A549 (cell line): ENCODE results near the gene LIMCH1.

ENCODE experiments used
- ELK1 ChIP-seq: fragments of 150-350 bp; IDR thresholded peaks from 2 replicates; pipeline ENCODE4 v1.6.1; 2014; ENCODE audit warnings: low read depth, mild to moderate bottlenecking, low read length
- EP300 ChIP-seq, 2 experiments: fragments of >200 bp; sonication (Bioruptor Twin); formaldehyde crosslinking; IDR thresholded peaks; 2 replicates in 1 of 2; 3 replicates in 1 of 2; pipeline ENCODE4 v1.6.1; 2016 to 2017
- NFE2L2 ChIP-seq: fragments of 150-350 bp; conservative IDR thresholded peaks from 2 replicates; pipeline ENCODE4 v1.6.1; 2014; ENCODE audit warnings: low read length
- POLR2A ChIP-seq: IDR thresholded peaks from 2 replicates; pipeline ENCODE4 v1.6.1; 2012; ENCODE audit warnings: mild to moderate bottlenecking, low read length
- RCOR1 ChIP-seq: fragments of 150-350 bp; IDR thresholded peaks from 2 replicates; pipeline ENCODE4 v1.6.1; 2014; ENCODE audit warnings: antibody characterized with exemption, low read length, low read depth
- RFX5 ChIP-seq: fragments of 450-650 bp; IDR thresholded peaks from 2 replicates; pipeline ENCODE4 v1.7.1; 2014; ENCODE audit warnings: antibody characterized with exemption, mild to moderate bottlenecking, moderate library complexity
- RNF2 ChIP-seq: fragments of 200-600 bp; sonication (generic); IDR thresholded peaks from 2 replicates; pipeline ENCODE4 v1.6.1; 2016; ENCODE audit warnings: low read depth, mild to moderate bottlenecking, antibody characterized with exemption, moderate library complexity, borderline replicate concordance
- SMC3 ChIP-seq: fragments of >200 bp; sonication (Bioruptor Twin); formaldehyde crosslinking; IDR thresholded peaks from 3 replicates; pipeline ENCODE4 v1.6.1; 2018; ENCODE audit warnings: inconsistent platforms
- ZNF302 ChIP-seq: fragments of 250-450 bp; sonication (Bioruptor Pico); IDR thresholded peaks from 2 replicates; pipeline ENCODE4 v1.9.0; 2021; ENCODE audit warnings: inconsistent platforms, mild to moderate bottlenecking, moderate library complexity
- TF ChIP-seq, protein P1 (sequence below): fragments of 450-650 bp; IDR thresholded peaks from 2 replicates; pipeline ENCODE4 v1.6.1; 2014; ENCODE audit warnings: antibody characterized with exemption
- TF ChIP-seq, protein P2 (sequence below): fragments of >200 bp; sonication (Bioruptor Twin); formaldehyde crosslinking; IDR thresholded peaks from 3 replicates; pipeline ENCODE4 v1.5.1; 2016

DNA sequence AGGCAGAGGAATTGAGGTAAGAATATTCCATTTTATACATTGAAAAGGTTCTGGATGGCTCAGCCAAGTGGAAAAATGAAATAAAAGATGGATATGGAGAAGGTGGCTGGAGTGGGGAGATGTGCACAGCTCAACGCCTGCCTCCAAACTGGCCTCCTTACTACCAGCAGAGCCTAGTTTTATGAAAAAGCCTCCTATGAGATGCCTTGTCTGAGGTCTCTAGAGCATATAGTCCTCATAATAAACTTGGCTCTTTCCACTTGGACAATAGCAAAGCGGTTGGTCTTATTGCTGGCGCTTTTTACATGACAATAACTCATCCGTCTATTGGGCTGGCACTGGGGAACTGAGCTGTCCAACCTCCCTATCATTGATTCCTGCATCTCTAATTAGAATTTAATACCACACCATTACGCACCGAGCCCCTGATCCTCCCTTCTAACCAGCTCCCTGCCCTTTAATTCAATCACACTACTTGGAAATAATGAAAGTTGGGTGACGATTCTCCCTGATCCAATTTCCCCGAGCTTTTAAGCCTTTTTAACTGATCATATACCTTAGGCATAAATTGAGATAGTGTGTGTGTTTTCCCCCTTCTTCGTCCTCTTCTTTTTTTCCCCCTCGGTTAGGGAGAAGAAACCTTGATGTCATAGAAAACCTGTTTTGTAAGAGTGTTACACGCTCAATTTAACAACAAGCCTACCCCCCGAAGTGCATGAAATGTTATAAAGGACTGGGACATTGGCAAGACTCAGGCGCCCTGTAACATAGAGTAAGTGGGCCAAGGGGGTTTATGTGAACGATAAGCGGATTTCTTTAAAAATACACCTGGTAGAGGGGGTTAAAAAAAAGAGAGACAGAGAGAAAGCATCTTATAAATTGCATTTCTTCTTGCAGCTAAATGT, 210.9 kb downstream of the LIMCH1 start, which contains the start of gene PHOX2B:
- no peak for TF ChIP-seq SMC3
- no peak for TF ChIP-seq POLR2A
- no peak for TF ChIP-seq RCOR1
- TF ChIP-seq, protein P1, sequence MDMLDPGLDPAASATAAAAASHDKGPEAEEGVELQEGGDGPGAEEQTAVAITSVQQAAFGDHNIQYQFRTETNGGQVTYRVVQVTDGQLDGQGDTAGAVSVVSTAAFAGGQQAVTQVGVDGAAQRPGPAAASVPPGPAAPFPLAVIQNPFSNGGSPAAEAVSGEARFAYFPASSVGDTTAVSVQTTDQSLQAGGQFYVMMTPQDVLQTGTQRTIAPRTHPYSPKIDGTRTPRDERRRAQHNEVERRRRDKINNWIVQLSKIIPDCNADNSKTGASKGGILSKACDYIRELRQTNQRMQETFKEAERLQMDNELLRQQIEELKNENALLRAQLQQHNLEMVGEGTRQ = no peak
- no peak for TF ChIP-seq EP300 (IDR thresholded peaks at IDR 0.05)
- TF ChIP-seq, protein P2, sequence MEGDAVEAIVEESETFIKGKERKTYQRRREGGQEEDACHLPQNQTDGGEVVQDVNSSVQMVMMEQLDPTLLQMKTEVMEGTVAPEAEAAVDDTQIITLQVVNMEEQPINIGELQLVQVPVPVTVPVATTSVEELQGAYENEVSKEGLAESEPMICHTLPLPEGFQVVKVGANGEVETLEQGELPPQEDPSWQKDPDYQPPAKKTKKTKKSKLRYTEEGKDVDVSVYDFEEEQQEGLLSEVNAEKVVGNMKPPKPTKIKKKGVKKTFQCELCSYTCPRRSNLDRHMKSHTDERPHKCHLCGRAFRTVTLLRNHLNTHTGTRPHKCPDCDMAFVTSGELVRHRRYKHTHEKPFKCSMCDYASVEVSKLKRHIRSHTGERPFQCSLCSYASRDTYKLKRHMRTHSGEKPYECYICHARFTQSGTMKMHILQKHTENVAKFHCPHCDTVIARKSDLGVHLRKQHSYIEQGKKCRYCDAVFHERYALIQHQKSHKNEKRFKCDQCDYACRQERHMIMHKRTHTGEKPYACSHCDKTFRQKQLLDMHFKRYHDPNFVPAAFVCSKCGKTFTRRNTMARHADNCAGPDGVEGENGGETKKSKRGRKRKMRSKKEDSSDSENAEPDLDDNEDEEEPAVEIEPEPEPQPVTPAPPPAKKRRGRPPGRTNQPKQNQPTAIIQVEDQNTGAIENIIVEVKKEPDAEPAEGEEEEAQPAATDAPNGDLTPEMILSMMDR = no peak
- no peak for TF ChIP-seq ELK1
- no peak for TF ChIP-seq NFE2L2
- no peak for TF ChIP-seq RNF2
- no peak for TF ChIP-seq RFX5
- TF ChIP-seq ZNF302 (CRISPR knock-in tag) = no peak
